Smooth muscle cell (in vitro differentiated cells): ENCODE measurements around the gene SOCS3. TPM values are rescaled to one million over a fixed set of nuclear protein-coding genes. Genes with fewer than 3 reads are reported as not detected.

Experiments used
- DNase-seq: peaks from one replicate; lab custom pipeline; 2025; ENCODE audit not compliant: unreplicated experiment; lab: John Stamatoyannopoulos, UW
- H2AFZ ChIP-seq: fragments of 200-600 bp; sonication (generic); 2 replicates; pipeline ENCODE4 v1.6.0; 2016; ENCODE audit warnings: antibody characterized with exemption, low read depth, mild to moderate bottlenecking
- H3F3A ChIP-seq: fragments of 200-600 bp; sonication (generic); 2 replicates; pipeline ENCODE4 v1.6.0; 2017; ENCODE audit warnings: antibody characterized with exemption, low read depth
- H3K27ac ChIP-seq: fragments of 200-600 bp; sonication (generic); 2 replicates; pipeline ENCODE4 v1.5.1; 2016; ENCODE audit warnings: low read depth, mild to moderate bottlenecking
- H3K27me3 ChIP-seq: fragments of 200-600 bp; sonication (generic); 2 replicates; pipeline ENCODE4 v1.6.1; 2016; ENCODE audit warnings: low read depth, mild to moderate bottlenecking
- H3K36me3 ChIP-seq: fragments of 200-600 bp; sonication (generic); 2 replicates; pipeline ENCODE4 v1.5.1; 2016; ENCODE audit warnings: low read depth
- H3K4me1 ChIP-seq: fragments of 200-600 bp; sonication (generic); 2 replicates; pipeline ENCODE4 v1.5.1; 2016; ENCODE audit warnings: low read depth
- H3K4me2 ChIP-seq: fragments of 200-600 bp; sonication (generic); 2 replicates; pipeline ENCODE4 v1.6.0; 2016; ENCODE audit warnings: mild to moderate bottlenecking
- H3K4me3 ChIP-seq: fragments of 200-600 bp; sonication (generic); 2 replicates; pipeline ENCODE4 v1.5.1; 2016; ENCODE audit warnings: mild to moderate bottlenecking
- H3K79me2 ChIP-seq: fragments of 200-600 bp; sonication (generic); 2 replicates; pipeline ENCODE4 v1.6.0; 2016; ENCODE audit warnings: low read depth, mild to moderate bottlenecking
- H3K9ac ChIP-seq: fragments of 200-600 bp; sonication (generic); 2 replicates; pipeline ENCODE4 v1.6.0; 2016; ENCODE audit warnings: low read depth
- H3K9me3 ChIP-seq: fragments of 200-600 bp; sonication (generic); replicated peaks from 2 replicates; pipeline ENCODE4 v1.5.1; 2016; ENCODE audit warnings: low read depth
- H4K20me1 ChIP-seq: fragments of 200-600 bp; sonication (generic); 2 replicates; pipeline ENCODE4 v1.6.0; 2016; ENCODE audit warnings: low read depth
- CTCF ChIP-seq: fragments of 200-600 bp; sonication (generic); IDR thresholded peaks from 2 replicates; pipeline ENCODE4 v1.5.1; 2017; ENCODE audit warnings: borderline replicate concordance, mild to moderate bottlenecking, antibody characterized with exemption; ENCODE audit not compliant: insufficient read depth, poor library complexity, severe bottlenecking
- WGBS: methylation state at CpG from one replicate; pipeline ENCODE4 v1.1.7; 2016; ENCODE audit warnings: low lambda C conversion rate; 5-methylcytosine and 5-hydroxymethylcytosine counted together
- polyA plus RNA-seq: library from polyadenylated mRNA; unstranded; fragments of >200 nt; fragmentation: Nextera tagmentation; extraction: Ambion mirVana; gene quantifications from 2 replicates; pipeline ENCODE4 v1.2.1, GENCODE V29; 2016
- total RNA-seq: library from RNA; depleted of rRNA; stranded (reverse); fragments of >200 nt; gene quantifications from 2 replicates; pipeline ENCODE4 v1.2.3, GENCODE V29; 2014

SOCS3 gene
- total and polyA plus RNA-seq, 2 experiments from 2014 or later = 116 to 310 TPM

- DNase-seq = no peak
- peaks cover 8% of the 10 kb centered on the region for H3K4me1 ChIP-seq
- H3K9me3 ChIP-seq = no peaks in the 10 kb centered on the region
- no peaks in the 10 kb centered on the region for H3K27me3 ChIP-seq
- TF ChIP-seq CTCF = no peak
- H3K36me3 ChIP-seq = no peaks in the 10 kb centered on the region
- WGBS = 64% methylated on average over 6 of the region's 8 CpGs
- H2AFZ ChIP-seq = no peak overlapping the region
- H4K20me1 ChIP-seq = peaks cover 33% of the 10 kb centered on the region
- no peak overlapping the region for H3K4me3 ChIP-seq
- peaks cover 20% of the 10 kb centered on the region for H3F3A ChIP-seq
- H3K4me2 ChIP-seq = peak overlapping the region; percentile 68
- peak overlapping the region; percentile 82 for H3K27ac ChIP-seq
- H3K9ac ChIP-seq = no peak overlapping the region
- H3K79me2 ChIP-seq = peaks cover 51% of the 10 kb centered on the region
These were observed 42.0 kb upstream of the SOCS3 start for GRCh38 chr17:78401891-78402290.

GRCh38 chr17:78401246-78401645 is 41.4 kb upstream of the SOCS3 start:
- no peaks in the 10 kb centered on the region for H3K9me3 ChIP-seq
- peaks cover 20% of the 10 kb centered on the region for H3F3A ChIP-seq
- no peak overlapping the region for H3K9ac ChIP-seq
- TF ChIP-seq CTCF = no peak
- no peak for DNase-seq
- H3K4me1 ChIP-seq = peaks cover 8% of the 10 kb centered on the region
- H3K27ac ChIP-seq = peak overlapping the region; percentile 82
- 37% methylated on average over 6 of the region's 6 CpGs for WGBS
- H4K20me1 ChIP-seq = peaks cover 28% of the 10 kb centered on the region
- H3K79me2 ChIP-seq = peaks cover 51% of the 10 kb centered on the region
- H3K27me3 ChIP-seq = no peaks in the 10 kb centered on the region
- no peaks in the 10 kb centered on the region for H3K36me3 ChIP-seq
- no peak overlapping the region for H3K4me3 ChIP-seq
- H2AFZ ChIP-seq = no peak overlapping the region
- H3K4me2 ChIP-seq = peak overlapping the region; percentile 68

- 85% methylated on average over 17 of the region's 17 CpGs for WGBS
- Histone ChIP-seq H3K79me2 (peaks cover 52% of the 10 kb centered on the region), H2AFZ (no peak overlapping the region), H3K4me2 (no peak overlapping the region), H3F3A (peaks cover 20% of the 10 kb centered on the region), H3K36me3 (no peaks in the 10 kb centered on the region), H3K9ac (no peak overlapping the region), H3K4me3 (no peak overlapping the region), H3K27ac (peak overlapping the region; percentile 82), H4K20me1 (peaks cover 26% of the 10 kb centered on the region), H3K9me3 (no peaks in the 10 kb centered on the region), H3K27me3 (no peaks in the 10 kb centered on the region), H3K4me1 (peaks cover 8% of the 10 kb centered on the region)
- TF ChIP-seq CTCF = no peak
- DNase-seq = no peak
These were observed 40.8 kb upstream of the SOCS3 start for GRCh38 chr17:78400581-78401240.

GRCh38 chr17:78399693-78400144 is 39.8 kb upstream of the SOCS3 start:
- no peak overlapping the region for H3K4me2 ChIP-seq
- H3K9ac ChIP-seq = no peak overlapping the region
- 75% methylated on average over 6 of the region's 6 CpGs for WGBS

More at GRCh38 chr17:78399693-78400144, 39.8 kb upstream of the SOCS3 start:
- H2AFZ ChIP-seq = no peak overlapping the region
- peaks cover 28% of the 10 kb centered on the region for H3F3A ChIP-seq
- H3K9me3 ChIP-seq = no peaks in the 10 kb centered on the region
- peak overlapping the region; percentile 82 for H3K27ac ChIP-seq
- no peak for TF ChIP-seq CTCF
- peaks cover 8% of the 10 kb centered on the region for H3K4me1 ChIP-seq
- no peak for DNase-seq
- H3K27me3 ChIP-seq = no peaks in the 10 kb centered on the region
- H3K36me3 ChIP-seq = no peaks in the 10 kb centered on the region
- peaks cover 52% of the 10 kb centered on the region for H3K79me2 ChIP-seq
- H3K4me3 ChIP-seq = no peak overlapping the region
- peaks cover 26% of the 10 kb centered on the region for H4K20me1 ChIP-seq
